Measurements from ENCODE around the gene TMEM14B. TPM values are rescaled to one million over a fixed set of nuclear protein-coding genes. Genes with fewer than 3 reads are reported as not detected.

Gene TMEM14B
- total RNA-seq, 1 experiment from 2014 or later, result 97.9 TPM

Small RNA genes within 50 kb of the gene (small RNA-seq; reads per million reads assigned to genes)
- not detected for gene RNA5SP203

Other genes starting within 250 kb of the TMEM14B start
- gene GCNT2, start 226.5 kb upstream of the TMEM14B start, total RNA-seq (2014; rRNA removed; shearing (Covaris generic)), result 4.6 and 9.7 TPM in 2 replicates
- gene C6orf52, start 53.2 kb upstream of the TMEM14B start, total RNA-seq (2014; rRNA removed; shearing (Covaris generic)), result not detected in 2 replicates
- gene PAK1IP1, start 52.8 kb upstream of the TMEM14B start, total RNA-seq (2014; rRNA removed; shearing (Covaris generic)), result 12.2 and 16.7 TPM in 2 replicates
- gene TMEM14C, start 24.7 kb upstream of the TMEM14B start, total RNA-seq (2014; rRNA removed; shearing (Covaris generic)), result 63.5 and 72.4 TPM in 2 replicates
- 0.05 TPM in 1 of 2 replicates, not detected in the other for gene MAK, start 90.7 kb downstream of the TMEM14B start, total RNA-seq (2014; rRNA removed; shearing (Covaris generic))
- gene GCM2, start 134.2 kb downstream of the TMEM14B start, total RNA-seq (2014; rRNA removed; shearing (Covaris generic)), result not detected in 2 replicates
- gene SYCP2L, start 139.2 kb downstream of the TMEM14B start, total RNA-seq (2014; rRNA removed; shearing (Covaris generic)), result 0.08 TPM in 1 of 2 replicates, not detected in the other